ENCODE results near the gene ABCD1.
"Not testable (repeated sequence)": the region's sequence is repeated elsewhere in the genome, so short reads cannot be mapped to it uniquely, and the experiment has no call there.

DNA sequence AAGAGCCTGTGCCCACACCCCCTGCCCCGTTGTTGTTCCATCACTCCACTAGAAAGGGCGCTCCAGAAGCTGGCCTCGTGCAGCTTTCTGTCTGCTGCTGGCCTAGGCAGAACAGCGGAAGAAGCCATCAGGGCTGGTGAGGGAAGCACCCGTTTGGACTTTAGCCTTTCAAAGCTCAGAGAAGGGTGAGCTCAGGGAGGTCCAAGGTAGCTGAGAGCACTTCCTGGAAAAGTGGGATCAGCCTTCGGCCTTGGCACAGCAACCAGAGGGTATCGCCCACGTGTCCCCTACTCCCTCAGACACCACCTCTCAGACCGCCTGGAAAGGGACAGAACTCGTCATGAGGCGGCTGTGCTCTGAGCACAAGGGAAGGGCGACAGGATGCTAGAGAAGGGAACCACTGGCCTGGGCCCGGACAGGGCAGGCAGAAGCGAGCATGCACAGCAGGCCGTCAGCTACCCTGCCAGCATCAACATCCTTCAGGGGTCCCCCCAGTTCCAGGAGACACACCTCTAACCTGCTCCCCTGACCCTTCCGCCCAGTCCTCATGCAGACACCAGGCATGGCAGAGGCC is 25.4 kb upstream of the ABCD1 start:
- TF ChIP-seq POLR2A, EP300, POLR2AphosphoS5 (IDR thresholded peaks at IDR 0.05): not testable (repeated sequence)
- TF ChIP-seq, protein P1, sequence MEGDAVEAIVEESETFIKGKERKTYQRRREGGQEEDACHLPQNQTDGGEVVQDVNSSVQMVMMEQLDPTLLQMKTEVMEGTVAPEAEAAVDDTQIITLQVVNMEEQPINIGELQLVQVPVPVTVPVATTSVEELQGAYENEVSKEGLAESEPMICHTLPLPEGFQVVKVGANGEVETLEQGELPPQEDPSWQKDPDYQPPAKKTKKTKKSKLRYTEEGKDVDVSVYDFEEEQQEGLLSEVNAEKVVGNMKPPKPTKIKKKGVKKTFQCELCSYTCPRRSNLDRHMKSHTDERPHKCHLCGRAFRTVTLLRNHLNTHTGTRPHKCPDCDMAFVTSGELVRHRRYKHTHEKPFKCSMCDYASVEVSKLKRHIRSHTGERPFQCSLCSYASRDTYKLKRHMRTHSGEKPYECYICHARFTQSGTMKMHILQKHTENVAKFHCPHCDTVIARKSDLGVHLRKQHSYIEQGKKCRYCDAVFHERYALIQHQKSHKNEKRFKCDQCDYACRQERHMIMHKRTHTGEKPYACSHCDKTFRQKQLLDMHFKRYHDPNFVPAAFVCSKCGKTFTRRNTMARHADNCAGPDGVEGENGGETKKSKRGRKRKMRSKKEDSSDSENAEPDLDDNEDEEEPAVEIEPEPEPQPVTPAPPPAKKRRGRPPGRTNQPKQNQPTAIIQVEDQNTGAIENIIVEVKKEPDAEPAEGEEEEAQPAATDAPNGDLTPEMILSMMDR (IDR thresholded peaks at IDR 0.05), result not testable (repeated sequence)

All from gastroesophageal sphincter (tissue), 3 donors.